CD8-positive, alpha-beta memory T cell (primary cell): Measurements from ENCODE around the gene LCE1D. TPM values are rescaled to one million over a fixed set of nuclear protein-coding genes. Genes with fewer than 3 reads are reported as not detected.

Experiments used
- CTCF ChIA-PET: fragments of 350-600 bp; sonication (Branson Sonifier 250); formaldehyde crosslinking; loops from one replicate; lab custom pipeline; 2021; ENCODE audit warnings: antibody characterized with exemption; lab: Charles Lee
- POLR2A ChIA-PET: fragments of 350-600 bp; sonication (Branson Sonifier 250); formaldehyde crosslinking; loops from one replicate; lab custom pipeline; 2021; ENCODE audit warnings: antibody characterized with exemption; lab: Charles Lee
- DNase-seq, 5 donors: peaks; one replicate each; pipeline versions ENCODE4 v3.0.0 to v3.0.0-alpha.2; 2020 to 2022; ENCODE audit warnings: mixed read lengths in 1 of 5
- H3K27ac ChIP-seq: one replicate; pipeline ENCODE4 v1.7.0; 2013; ENCODE audit warnings: low read depth, mild to moderate bottlenecking, low read length, moderate library complexity
- H3K27me3 ChIP-seq: 2 replicates; pipeline ENCODE4 v1.7.0; 2013; ENCODE audit warnings: low read length, mild to moderate bottlenecking; ENCODE audit not compliant: insufficient read depth, poor library complexity, severe bottlenecking
- H3K36me3 ChIP-seq: 2 replicates; pipeline ENCODE4 v1.7.0; 2013; ENCODE audit warnings: mild to moderate bottlenecking, low read length, moderate library complexity; ENCODE audit not compliant: insufficient read depth
- H3K4me1 ChIP-seq: 2 replicates; pipeline ENCODE4 v1.7.0; 2013; ENCODE audit warnings: mild to moderate bottlenecking, low read length, moderate library complexity; ENCODE audit not compliant: insufficient read depth
- H3K4me3 ChIP-seq: 2 replicates; pipeline ENCODE4 v1.7.0; 2013; ENCODE audit warnings: mild to moderate bottlenecking, low read length
- H3K9me3 ChIP-seq: 2 replicates; pipeline ENCODE4 v1.7.0; 2013; ENCODE audit warnings: mild to moderate bottlenecking, low read length
- H3K27ac Mint-ChIP-seq, 8 donors: one replicate each; pipeline ENCODE4 v1.8.0; 2020 to 2021; ENCODE audit warnings: mixed read lengths in 8 of 8, mild to moderate bottlenecking in 6 of 8, inconsistent platforms in 3 of 8, moderate library complexity in 3 of 8
- H3K27me3 Mint-ChIP-seq, 2 donors: one replicate each; pipeline ENCODE4 v1.8.0; 2020 to 2021; ENCODE audit warnings: mixed read lengths in 2 of 2, mild to moderate bottlenecking in 1 of 2, moderate library complexity in 1 of 2
- H3K36me3 Mint-ChIP-seq, 3 donors: one replicate each; pipeline ENCODE4 v1.8.0; 2020 to 2021; ENCODE audit warnings: mixed read lengths in 3 of 3, inconsistent platforms in 1 of 3, mild to moderate bottlenecking in 1 of 3
- H3K4me1 Mint-ChIP-seq, 3 donors: one replicate each; pipeline ENCODE4 v1.8.0; 2020 to 2021; ENCODE audit warnings: mixed read lengths in 3 of 3, inconsistent platforms in 1 of 3, mild to moderate bottlenecking in 1 of 3
- H3K4me3 Mint-ChIP-seq, 7 donors: one replicate each; pipeline ENCODE4 v1.8.0; 2020 to 2021; ENCODE audit warnings: mixed read lengths in 7 of 7, mild to moderate bottlenecking in 6 of 7, moderate library complexity in 4 of 7, inconsistent platforms in 2 of 7
- H3K9me3 Mint-ChIP-seq, 5 donors: one replicate each; pipeline ENCODE4 v1.8.0; 2020 to 2022; ENCODE audit warnings: mixed read lengths in 5 of 5, mild to moderate bottlenecking in 3 of 5, moderate library complexity in 2 of 5, inconsistent platforms in 1 of 5
- polyA plus RNA-seq: library from polyadenylated mRNA; unstranded; fragments of 300-500 nt; fragmentation: Illumina TruSeq; gene quantifications from one replicate; pipeline ENCODE4 v1.2.3, GENCODE V29; 2021
- total RNA-seq, 2 experiments: library from RNA; stranded (reverse); gene quantifications; one replicate each; pipeline ENCODE4 v1.2.3, GENCODE V29; 2021

Gene LCE1D, protein sequence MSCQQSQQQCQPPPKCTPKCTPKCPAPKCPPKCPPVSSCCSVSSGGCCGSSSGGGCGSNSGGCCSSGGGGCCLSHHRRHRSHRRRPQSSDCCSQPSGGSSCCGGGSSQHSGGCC
- total RNA-seq (not detected), polyA plus RNA-seq (not detected)

DNA sequence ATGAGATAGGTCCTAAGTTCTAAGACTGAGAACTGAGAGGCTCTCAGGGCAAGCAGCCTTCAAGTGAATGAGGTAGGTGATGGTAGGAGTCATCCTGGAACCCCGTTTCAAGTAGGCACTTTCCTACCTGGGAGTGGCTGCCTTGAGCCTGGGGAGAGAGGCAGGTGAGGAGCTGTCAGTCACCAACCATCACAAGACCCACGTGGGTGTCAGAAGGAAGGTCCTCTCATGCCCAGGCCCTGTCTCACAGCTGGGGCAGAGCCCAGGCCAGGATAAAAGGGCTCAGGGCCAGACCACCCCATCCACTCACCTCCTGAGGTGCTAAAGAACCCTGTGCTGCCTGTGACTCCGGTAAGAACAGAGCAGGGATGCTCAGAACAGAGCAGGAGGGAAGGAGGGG is at the start of gene LCE1D:
TSS of gene LCE1D (plus strand) at position 301 of the 400 bp plus-strand sequence. CDS start 1,074 bp downstream, outside the sequence.
- Histone ChIP-seq H3K27ac (no peak within 1 kb of the TSS), H3K4me1 (no peaks in the 10 kb centered on the region), H3K9me3 (no peaks in the 10 kb centered on the region), H3K36me3 (no peaks in the 10 kb centered on the region), H3K27me3 (no peaks in the 10 kb centered on the region), H3K4me3 (no peak within 1 kb of the TSS)
- Mint-ChIP-seq H3K4me1 (no peaks in the 10 kb centered on the region), H3K36me3 (no peaks in the 10 kb centered on the region), H3K27ac (peak within 1 kb of the TSS in 1 of 8 donors; percentile 63), H3K9me3 (no peaks in the 10 kb centered on the region), H3K4me3 (no peak within 1 kb of the TSS), H3K27me3 (peaks cover 4 to 12% of the 10 kb centered on the region in 2 donors)
- DNase-seq = no peak
- ChIA-PET CTCF (no interaction called here), POLR2A (no interaction called here)

DNA sequence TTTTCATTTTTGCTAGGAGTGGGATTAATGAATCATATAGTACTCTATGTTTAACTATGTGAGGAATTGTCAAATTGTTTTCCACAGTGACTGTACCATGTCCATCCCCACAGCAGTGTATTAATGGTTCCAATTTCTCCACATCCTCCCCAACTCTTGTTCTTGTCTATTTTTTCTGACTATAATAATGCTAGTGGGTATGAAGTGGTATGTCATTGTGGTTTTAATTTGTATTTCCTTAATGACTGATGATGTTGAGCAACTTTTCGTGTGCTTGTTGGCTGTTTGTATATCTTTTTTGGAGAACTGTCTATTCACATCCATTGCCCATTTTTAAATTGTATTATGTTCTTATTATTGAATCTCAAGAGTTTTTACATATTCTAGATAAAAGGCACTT is 48.7 kb upstream of the LCE1D start:
- Histone ChIP-seq H3K27me3 (no peaks in the 10 kb centered on the region), H3K4me3 (no peak overlapping the region), H3K9me3 (no peaks in the 10 kb centered on the region), H3K36me3 (no peaks in the 10 kb centered on the region), H3K4me1 (no peaks in the 10 kb centered on the region), H3K27ac (no peak overlapping the region)
- Mint-ChIP-seq H3K27me3 (peaks cover 6 to 43% of the 10 kb centered on the region in 2 donors), H3K4me1 (no peaks in the 10 kb centered on the region), H3K9me3 (peaks cover 0 to 2% (median 0%) of the 10 kb centered on the region in 5 donors), H3K36me3 (no peaks in the 10 kb centered on the region), H3K27ac (no peak overlapping the region), H3K4me3 (no peak overlapping the region)
- DNase-seq = no peak
- POLR2A ChIA-PET = no interaction called here
- CTCF ChIA-PET = no interaction called here

DNA sequence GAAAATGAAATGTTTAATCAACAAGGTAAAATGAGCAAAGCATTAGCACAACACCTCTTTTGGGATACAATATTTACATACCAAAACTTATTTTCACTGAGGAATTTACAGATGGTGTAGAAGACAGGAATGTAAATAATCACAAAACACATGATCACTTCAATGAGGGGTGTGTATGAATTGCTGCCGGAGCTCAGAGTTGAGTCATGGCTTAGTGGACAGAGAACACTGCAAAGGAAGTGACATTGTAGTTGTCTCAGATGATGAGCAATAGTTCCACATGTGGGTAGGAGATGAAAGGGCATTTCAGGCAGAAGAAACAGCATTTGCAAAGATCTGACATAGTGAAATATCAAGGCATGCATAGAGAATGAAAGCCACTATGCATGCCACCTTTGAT is 44.3 kb upstream of the LCE1D start:
- no peaks in the 10 kb centered on the region for H3K9me3 ChIP-seq
- no peaks in the 10 kb centered on the region for H3K27me3 ChIP-seq
- H3K27ac Mint-ChIP-seq = no peak overlapping the region
- no peak overlapping the region for H3K4me3 ChIP-seq
- ChIA-PET CTCF (no interaction called here), POLR2A (no interaction called here)
- no peak for DNase-seq
- H3K36me3 ChIP-seq = no peaks in the 10 kb centered on the region
- no peak overlapping the region for H3K27ac ChIP-seq
- H3K4me1 ChIP-seq = no peaks in the 10 kb centered on the region
- H3K27me3 Mint-ChIP-seq = peaks cover 2 to 38% of the 10 kb centered on the region in 2 donors
- no peak overlapping the region for H3K4me3 Mint-ChIP-seq
- H3K9me3 Mint-ChIP-seq = peaks cover 0 to 5% (median 0%) of the 10 kb centered on the region in 5 donors
- H3K4me1 Mint-ChIP-seq = no peaks in the 10 kb centered on the region
- H3K36me3 Mint-ChIP-seq = no peaks in the 10 kb centered on the region

DNA sequence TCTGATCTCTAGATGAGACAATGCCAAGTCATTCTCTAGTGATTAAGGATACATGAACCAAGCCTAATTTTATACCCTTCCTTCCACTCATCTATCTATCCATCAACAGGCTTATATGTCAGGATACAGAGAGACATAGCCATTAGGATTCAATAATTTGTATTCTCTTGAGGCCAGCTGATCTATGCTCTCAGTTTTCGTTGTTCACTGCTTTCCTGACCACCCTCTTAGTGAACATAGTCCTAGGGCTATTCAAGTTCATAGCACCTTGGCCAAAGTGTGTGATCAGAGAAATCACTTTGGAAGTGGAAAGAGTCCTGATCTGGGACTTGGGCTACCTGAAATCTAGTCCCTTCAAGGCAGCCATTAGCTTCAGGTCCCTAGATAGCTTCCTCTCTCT is 42.9 kb upstream of the LCE1D start:
- H3K36me3 Mint-ChIP-seq = no peaks in the 10 kb centered on the region
- no peaks in the 10 kb centered on the region for H3K9me3 ChIP-seq
- H3K9me3 Mint-ChIP-seq = peaks cover 0 to 3% (median 0%) of the 10 kb centered on the region in 5 donors
- peaks cover 2 to 42% of the 10 kb centered on the region in 2 donors for H3K27me3 Mint-ChIP-seq
- H3K4me3 Mint-ChIP-seq = no peak overlapping the region
- H3K4me1 ChIP-seq = no peaks in the 10 kb centered on the region
- H3K27me3 ChIP-seq = no peaks in the 10 kb centered on the region
- H3K4me1 Mint-ChIP-seq = no peaks in the 10 kb centered on the region
- H3K36me3 ChIP-seq = no peaks in the 10 kb centered on the region
- CTCF ChIA-PET = interaction anchor here (0.6 kb wide), 1 partner anchor 64 kb away, joined by 3 read pairs; no protein-coding TSS in a partner anchor
- no peak for DNase-seq
- H3K4me3 ChIP-seq = no peak overlapping the region
- POLR2A ChIA-PET = no interaction called here
- H3K27ac Mint-ChIP-seq = no peak overlapping the region
- no peak overlapping the region for H3K27ac ChIP-seq

DNA sequence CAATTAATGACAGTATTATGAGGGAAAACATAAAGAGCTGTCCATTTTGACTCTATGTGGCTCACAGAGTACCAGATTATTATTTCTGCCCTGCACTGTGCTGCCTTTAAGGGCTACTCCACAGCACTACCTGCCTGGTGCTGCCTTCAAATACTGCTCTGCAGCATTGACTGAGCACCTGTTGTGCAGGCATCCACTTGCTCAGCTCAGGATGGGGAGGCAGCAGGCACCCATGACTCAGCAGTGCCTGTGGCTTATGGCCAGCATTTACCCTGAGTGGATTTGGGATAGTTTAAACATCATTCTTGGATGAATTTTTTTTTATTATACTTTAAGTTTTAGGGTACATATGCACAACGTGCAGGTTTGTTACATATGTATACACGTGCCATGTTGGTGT is 39.6 kb upstream of the LCE1D start:
- Histone ChIP-seq H3K9me3 (no peaks in the 10 kb centered on the region), H3K27ac (no peak overlapping the region), H3K27me3 (no peaks in the 10 kb centered on the region), H3K36me3 (no peaks in the 10 kb centered on the region), H3K4me1 (no peaks in the 10 kb centered on the region), H3K4me3 (no peak overlapping the region)
- no peaks in the 10 kb centered on the region for H3K4me1 Mint-ChIP-seq
- ChIA-PET POLR2A (no interaction called here), CTCF (no interaction called here)
- peaks cover 3 to 39% of the 10 kb centered on the region in 2 donors for H3K27me3 Mint-ChIP-seq
- no peaks in the 10 kb centered on the region for H3K36me3 Mint-ChIP-seq
- DNase-seq = no peak
- no peak overlapping the region for H3K4me3 Mint-ChIP-seq
- peaks cover 0 to 3% (median 0%) of the 10 kb centered on the region in 5 donors for H3K9me3 Mint-ChIP-seq
- no peak overlapping the region for H3K27ac Mint-ChIP-seq

DNA sequence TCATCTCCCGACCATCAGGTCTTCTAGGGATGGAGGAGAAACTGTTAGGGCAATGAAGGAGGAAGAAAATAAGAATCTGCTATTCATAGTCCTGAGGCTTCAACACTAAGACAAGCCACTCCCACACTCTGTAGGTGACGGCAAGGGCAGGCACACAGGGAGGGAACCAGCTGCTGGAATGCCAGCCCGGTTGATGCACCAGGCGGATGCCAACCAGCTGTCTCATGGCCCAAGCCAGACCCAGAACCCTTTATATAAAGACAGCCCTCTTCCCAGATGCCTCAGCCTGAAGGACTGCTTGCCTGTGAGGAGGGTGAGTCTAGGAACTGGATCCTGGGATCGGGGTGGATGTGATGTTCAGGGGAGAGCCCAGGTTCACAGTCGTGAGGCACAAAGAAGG is 38.8 kb upstream of the LCE1D start, which contains the start of gene KPRP:
TSS of gene KPRP (plus strand) at position 279 of the 400 bp plus-strand sequence. CDS start 1,564 bp downstream, outside the sequence.
- H3K4me1 Mint-ChIP-seq = no peaks in the 10 kb centered on the region
- Histone ChIP-seq H3K36me3 (no peaks in the 10 kb centered on the region), H3K27ac (no peak within 1 kb of the TSS), H3K4me3 (no peak within 1 kb of the TSS), H3K9me3 (no peaks in the 10 kb centered on the region), H3K4me1 (no peaks in the 10 kb centered on the region), H3K27me3 (no peaks in the 10 kb centered on the region)
- POLR2A ChIA-PET = no interaction called here
- no peak within 1 kb of the TSS for H3K27ac Mint-ChIP-seq
- DNase-seq = no peak
- H3K9me3 Mint-ChIP-seq = peaks cover 0 to 3% (median 0%) of the 10 kb centered on the region in 5 donors
- CTCF ChIA-PET = no interaction called here
- no peaks in the 10 kb centered on the region for H3K36me3 Mint-ChIP-seq
- H3K27me3 Mint-ChIP-seq = peaks cover 3 to 39% of the 10 kb centered on the region in 2 donors
- H3K4me3 Mint-ChIP-seq = no peak within 1 kb of the TSS

DNA sequence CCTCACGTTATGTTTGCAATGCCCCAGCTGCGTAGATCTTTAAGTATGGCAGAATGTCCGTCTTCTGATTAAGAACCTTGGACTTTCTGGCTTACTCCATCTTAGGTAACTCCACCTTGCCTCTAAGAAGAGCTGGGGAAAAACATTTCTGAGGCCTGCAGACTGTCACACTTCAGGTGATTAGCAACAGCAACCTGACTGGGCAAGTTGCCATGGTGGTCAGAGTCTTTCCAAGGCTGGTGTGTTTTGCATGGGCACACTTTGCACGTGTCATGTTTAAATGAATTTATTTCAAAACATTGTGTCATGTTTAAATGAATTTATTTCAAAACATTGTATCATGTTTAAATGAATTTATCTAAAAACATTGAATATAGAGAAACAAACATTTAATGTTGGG is 37.9 kb upstream of the LCE1D start:
- H3K36me3 Mint-ChIP-seq = no peaks in the 10 kb centered on the region
- H3K27me3 Mint-ChIP-seq = peaks cover 3 to 39% of the 10 kb centered on the region in 2 donors
- ChIA-PET POLR2A (no interaction called here), CTCF (no interaction called here)
- Histone ChIP-seq H3K27me3 (no peaks in the 10 kb centered on the region), H3K27ac (no peak overlapping the region), H3K4me1 (no peaks in the 10 kb centered on the region), H3K36me3 (no peaks in the 10 kb centered on the region), H3K9me3 (no peaks in the 10 kb centered on the region), H3K4me3 (no peak overlapping the region)
- no peak overlapping the region for H3K27ac Mint-ChIP-seq
- DNase-seq = no peak
- no peaks in the 10 kb centered on the region for H3K4me1 Mint-ChIP-seq
- no peak overlapping the region for H3K4me3 Mint-ChIP-seq
- peaks cover 0 to 3% (median 0%) of the 10 kb centered on the region in 5 donors for H3K9me3 Mint-ChIP-seq

DNA sequence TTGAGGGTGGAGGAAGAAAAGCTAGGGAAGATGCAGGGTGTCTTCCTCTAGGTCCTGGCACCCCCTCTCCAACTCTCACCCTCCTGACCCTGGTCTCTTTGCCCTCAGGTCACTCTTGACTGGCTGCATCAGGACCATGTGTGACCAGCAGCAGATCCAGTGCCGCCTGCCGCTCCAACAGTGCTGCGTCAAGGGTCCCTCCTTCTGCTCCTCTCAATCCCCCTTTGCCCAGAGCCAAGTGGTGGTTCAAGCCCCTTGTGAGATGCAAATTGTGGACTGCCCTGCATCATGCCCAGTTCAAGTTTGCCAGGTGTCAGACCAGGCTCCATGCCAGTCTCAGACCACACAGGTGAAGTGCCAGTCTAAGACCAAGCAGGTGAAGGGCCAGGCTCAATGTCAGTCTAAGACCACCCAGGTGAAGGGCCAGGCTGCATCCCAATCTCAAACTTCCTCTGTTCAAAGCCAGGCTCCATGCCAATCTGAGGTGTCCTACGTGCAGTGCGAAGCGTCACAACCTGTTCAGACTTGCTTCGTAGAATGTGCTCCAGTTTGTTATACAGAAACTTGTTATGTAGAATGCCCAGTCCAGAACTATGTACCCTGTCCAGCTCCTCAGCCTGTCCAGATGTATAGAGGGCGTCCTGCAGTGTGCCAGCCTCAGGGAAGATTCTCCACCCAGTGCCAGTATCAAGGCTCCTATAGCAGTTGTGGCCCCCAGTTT is 36.9 kb upstream of the LCE1D start:
- H3K27ac ChIP-seq = no peak overlapping the region
- H3K27me3 Mint-ChIP-seq = peaks cover 3 to 41% of the 10 kb centered on the region in 2 donors
- no peaks in the 10 kb centered on the region for H3K4me1 ChIP-seq
- H3K4me1 Mint-ChIP-seq = no peaks in the 10 kb centered on the region
- no peaks in the 10 kb centered on the region for H3K9me3 ChIP-seq
- H3K36me3 Mint-ChIP-seq = no peaks in the 10 kb centered on the region
- no peak overlapping the region for H3K27ac Mint-ChIP-seq
- ChIA-PET POLR2A (no interaction called here), CTCF (no interaction called here)
- H3K4me3 Mint-ChIP-seq = no peak overlapping the region
- no peaks in the 10 kb centered on the region for H3K36me3 ChIP-seq
- no peak for DNase-seq
- peaks cover 0 to 3% (median 0%) of the 10 kb centered on the region in 5 donors for H3K9me3 Mint-ChIP-seq
- H3K4me3 ChIP-seq = no peak overlapping the region
- H3K27me3 ChIP-seq = no peaks in the 10 kb centered on the region
